Measurements from ENCODE around the gene FAM110D. TPM values are rescaled to one million over a fixed set of nuclear protein-coding genes. Genes with fewer than 3 reads are reported as not detected.

FAM110D gene
- total RNA-seq, 1 donor from 2014 or later: 3.8 TPM

- Histone ChIP-seq H3K27me3 (ENCODE audit: low read depth) (no peaks in the 10 kb centered on the region), H3K36me3 (peaks cover 3% of the 10 kb centered on the region), H3K9me3 (no peaks in the 10 kb centered on the region), H3K4me1 (peaks cover 58% of the 10 kb centered on the region), H3K27ac (peak overlapping the region; percentile 82), H3K4me3 (peak overlapping the region; percentile 12)
- TF ChIP-seq CTCF (IDR thresholded peaks at IDR 0.05): no peak
- ATAC-seq (peak; percentile 22 to 54), DNase-seq (no peak)
- intact Hi-C loops (cut with DNase I): no loop called here
Observed at GRCh38 chr1:26127235-26128163, 31.4 kb upstream of the FAM110D start.

- Histone ChIP-seq H3K27me3 (ENCODE audit: low read depth) (no peaks in the 10 kb centered on the region), H3K9me3 (no peaks in the 10 kb centered on the region), H3K4me1 (peaks cover 35% of the 10 kb centered on the region), H3K36me3 (no peaks in the 10 kb centered on the region), H3K27ac (no peak overlapping the region), H3K4me3 (no peak overlapping the region)
- intact Hi-C loops (cut with DNase I): no loop called here
- no peak for TF ChIP-seq CTCF (IDR thresholded peaks at IDR 0.05)
- DNase-seq (no peak), ATAC-seq (no peak)
Observed at GRCh38 chr1:26129778-26130177, 29.1 kb upstream of the FAM110D start.

- Histone ChIP-seq H3K4me1 (peaks cover 26% of the 10 kb centered on the region), H3K27ac (no peak overlapping the region), H3K9me3 (no peaks in the 10 kb centered on the region), H3K4me3 (no peak overlapping the region), H3K27me3 (ENCODE audit: low read depth) (no peaks in the 10 kb centered on the region), H3K36me3 (no peaks in the 10 kb centered on the region)
- TF ChIP-seq CTCF (IDR thresholded peaks at IDR 0.05): no peak
- intact Hi-C loops (cut with DNase I): no loop called here
- DNase-seq (no peak), ATAC-seq (no peak)
Observed at GRCh38 chr1:26130695-26131094, 28.2 kb upstream of the FAM110D start.

- no peak for TF ChIP-seq CTCF (IDR thresholded peaks at IDR 0.05)
- no peak for DNase-seq
- Histone ChIP-seq H3K36me3 (no peaks in the 10 kb centered on the region), H3K4me3 (no peak overlapping the region), H3K27ac (no peak overlapping the region), H3K4me1 (peaks cover 12% of the 10 kb centered on the region), H3K27me3 (ENCODE audit: low read depth) (no peaks in the 10 kb centered on the region), H3K9me3 (no peaks in the 10 kb centered on the region)
- ATAC-seq: no peak
- intact Hi-C loops (cut with DNase I): no loop called here
Observed at GRCh38 chr1:26132128-26132833, 26.6 kb upstream of the FAM110D start.

GRCh38 chr1:26132834-26133167 lies 26.1 kb upstream of the FAM110D start:
- intact Hi-C loops (cut with DNase I): no loop called here
- no peak for TF ChIP-seq CTCF (IDR thresholded peaks at IDR 0.05)
- DNase-seq: no peak
- Histone ChIP-seq H3K4me3 (no peak overlapping the region), H3K4me1 (peaks cover 7% of the 10 kb centered on the region), H3K27ac (no peak overlapping the region), H3K27me3 (ENCODE audit: low read depth) (no peaks in the 10 kb centered on the region), H3K9me3 (no peaks in the 10 kb centered on the region), H3K36me3 (no peaks in the 10 kb centered on the region)
- ATAC-seq: no peak
